ENCODE measurements around the gene ARMH3. TPM values are rescaled to one million over a fixed set of nuclear protein-coding genes. Genes with fewer than 3 reads are reported as not detected.
A peak's percentile ranks its signal among the peaks of the same experiment; 100 is the strongest.

The ARMH3 gene
- total RNA-seq, 3 donors from 2014 or later: 18.4 to 27.4 (median 22.4) TPM

DNA sequence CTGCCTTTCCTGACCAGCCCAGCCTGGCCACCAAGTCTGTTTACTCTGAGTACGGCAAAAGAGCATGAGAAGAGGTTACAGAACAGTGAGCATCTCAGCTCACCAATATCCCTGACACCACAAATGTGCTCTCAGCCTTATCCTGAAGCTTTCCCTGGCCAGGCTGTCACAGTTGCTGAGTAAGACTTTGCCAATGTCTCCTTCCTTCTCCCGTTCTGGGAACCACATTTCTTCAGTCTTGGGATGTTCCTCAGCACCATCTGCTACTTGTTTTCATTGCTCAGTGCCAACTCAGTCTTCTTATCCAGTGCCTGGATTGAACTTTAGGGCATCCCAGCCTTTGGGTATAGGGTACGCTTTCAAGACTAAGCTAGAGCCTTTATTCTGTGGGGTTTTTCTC is 205.2 kb downstream of the ARMH3 start:
- TF ChIP-seq, protein P1, sequence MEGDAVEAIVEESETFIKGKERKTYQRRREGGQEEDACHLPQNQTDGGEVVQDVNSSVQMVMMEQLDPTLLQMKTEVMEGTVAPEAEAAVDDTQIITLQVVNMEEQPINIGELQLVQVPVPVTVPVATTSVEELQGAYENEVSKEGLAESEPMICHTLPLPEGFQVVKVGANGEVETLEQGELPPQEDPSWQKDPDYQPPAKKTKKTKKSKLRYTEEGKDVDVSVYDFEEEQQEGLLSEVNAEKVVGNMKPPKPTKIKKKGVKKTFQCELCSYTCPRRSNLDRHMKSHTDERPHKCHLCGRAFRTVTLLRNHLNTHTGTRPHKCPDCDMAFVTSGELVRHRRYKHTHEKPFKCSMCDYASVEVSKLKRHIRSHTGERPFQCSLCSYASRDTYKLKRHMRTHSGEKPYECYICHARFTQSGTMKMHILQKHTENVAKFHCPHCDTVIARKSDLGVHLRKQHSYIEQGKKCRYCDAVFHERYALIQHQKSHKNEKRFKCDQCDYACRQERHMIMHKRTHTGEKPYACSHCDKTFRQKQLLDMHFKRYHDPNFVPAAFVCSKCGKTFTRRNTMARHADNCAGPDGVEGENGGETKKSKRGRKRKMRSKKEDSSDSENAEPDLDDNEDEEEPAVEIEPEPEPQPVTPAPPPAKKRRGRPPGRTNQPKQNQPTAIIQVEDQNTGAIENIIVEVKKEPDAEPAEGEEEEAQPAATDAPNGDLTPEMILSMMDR (IDR thresholded peaks at IDR 0.05): no peak
- TF ChIP-seq POLR2AphosphoS5 (IDR thresholded peaks at IDR 0.05) (no peak), POLR2A (IDR thresholded peaks at IDR 0.05) (no peak)
- Histone ChIP-seq H3K4me1 (no peaks in the 10 kb centered on the region), H3K4me3 (no peak overlapping the region), H3K36me3 (no peaks in the 10 kb centered on the region), H3K27ac (no peak overlapping the region), H3K27me3 (no peaks in the 10 kb centered on the region), H3K9me3 (no peaks in the 10 kb centered on the region)
- intact Hi-C loops (cut with DNase I; ENCODE audit: low total_unique reads): no loop called here
- no peak for DNase-seq (ENCODE audit: low spot score in 2 of 2)

DNA sequence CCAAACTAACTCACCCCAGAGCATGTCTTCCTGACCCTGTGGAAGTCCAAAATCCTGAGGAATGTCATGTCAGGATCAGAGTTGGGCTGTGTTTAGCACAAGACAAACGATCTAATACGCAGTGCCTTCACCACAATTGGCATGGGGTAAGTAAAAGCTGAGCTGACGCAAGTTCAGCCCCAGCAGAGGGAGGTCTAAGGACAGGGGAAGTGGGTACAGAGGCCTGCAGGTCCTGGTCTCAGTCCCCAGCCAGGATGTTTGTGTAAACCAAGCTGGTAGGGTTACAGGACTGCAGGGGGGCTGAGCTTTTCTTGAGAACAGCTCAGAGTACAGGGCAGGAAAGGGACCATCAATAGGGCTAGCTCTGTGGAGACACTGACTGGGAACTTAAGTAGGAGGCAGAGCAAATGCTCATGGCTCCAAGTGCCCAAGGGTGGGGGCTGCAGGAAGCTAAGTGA is 207.1 kb downstream of the ARMH3 start:
- intact Hi-C loops (cut with DNase I; ENCODE audit: low total_unique reads): no loop called here
- no peak for TF ChIP-seq POLR2AphosphoS5 (IDR thresholded peaks at IDR 0.05)
- TF ChIP-seq, protein P1 (IDR thresholded peaks at IDR 0.05): no peak
- TF ChIP-seq POLR2A (IDR thresholded peaks at IDR 0.05): no peak
- no peak overlapping the region for H3K27ac ChIP-seq
- H3K36me3 ChIP-seq: no peaks in the 10 kb centered on the region
- H3K27me3 ChIP-seq: no peaks in the 10 kb centered on the region
- H3K4me3 ChIP-seq: no peak overlapping the region
- no peak for DNase-seq (ENCODE audit: low spot score in 2 of 2)
- no peaks in the 10 kb centered on the region for H3K9me3 ChIP-seq
- no peaks in the 10 kb centered on the region for H3K4me1 ChIP-seq

DNA sequence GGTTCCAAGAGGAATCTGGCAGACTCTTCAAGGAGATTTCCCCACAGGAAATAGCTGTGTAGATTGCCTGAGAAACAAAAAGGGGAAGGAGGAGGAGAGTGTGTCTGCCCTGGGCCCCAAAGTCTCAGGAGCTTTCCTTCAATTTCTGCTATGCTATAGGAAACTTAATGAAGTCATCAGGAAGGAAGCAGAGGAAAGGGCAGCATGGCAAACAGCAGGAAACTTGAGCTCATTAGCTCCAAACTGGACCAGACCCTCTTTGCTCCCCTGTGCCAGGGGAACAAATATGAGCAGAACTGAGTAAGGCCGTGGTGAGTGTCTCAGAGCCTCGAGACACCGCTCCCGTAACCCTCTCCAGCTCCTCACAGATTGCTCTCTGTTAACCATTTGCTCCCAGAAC is 207.6 kb downstream of the ARMH3 start:
- no peak for TF ChIP-seq POLR2AphosphoS5 (IDR thresholded peaks at IDR 0.05)
- TF ChIP-seq, protein P1 (IDR thresholded peaks at IDR 0.05): no peak
- TF ChIP-seq POLR2A (IDR thresholded peaks at IDR 0.05): no peak
- Histone ChIP-seq H3K4me1 (no peaks in the 10 kb centered on the region), H3K27ac (no peak overlapping the region), H3K4me3 (no peak overlapping the region), H3K9me3 (no peaks in the 10 kb centered on the region), H3K27me3 (no peaks in the 10 kb centered on the region), H3K36me3 (no peaks in the 10 kb centered on the region)
- intact Hi-C loops (cut with DNase I; ENCODE audit: low total_unique reads): no loop called here
- no peak for DNase-seq (ENCODE audit: low spot score in 2 of 2)

DNA sequence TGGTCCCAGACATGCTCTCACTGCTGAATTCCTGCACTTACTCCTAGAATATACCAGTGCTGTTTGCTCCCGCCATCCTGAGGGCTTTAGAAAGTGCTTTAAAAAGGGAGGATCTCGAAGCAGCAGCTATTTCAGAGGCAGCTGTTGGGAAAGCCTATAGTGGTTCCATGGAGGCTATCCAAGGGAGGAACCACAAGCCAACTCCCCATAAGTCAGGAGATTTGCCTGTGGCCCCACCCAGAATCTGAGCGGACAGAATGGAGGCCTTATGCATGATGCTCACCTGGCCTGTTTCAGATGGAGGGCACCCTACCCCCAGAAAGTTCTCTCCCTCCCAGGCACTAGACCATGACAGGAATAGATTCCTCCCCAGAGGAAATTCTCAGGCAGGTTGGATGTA is 210.1 kb downstream of the ARMH3 start:
- Histone ChIP-seq H3K27me3 (no peaks in the 10 kb centered on the region), H3K9me3 (no peaks in the 10 kb centered on the region), H3K36me3 (no peaks in the 10 kb centered on the region), H3K4me3 (no peak overlapping the region), H3K27ac (no peak overlapping the region), H3K4me1 (peaks cover 0 to under 1% of the 10 kb centered on the region in 2 donors)
- no peak for DNase-seq (ENCODE audit: low spot score in 2 of 2)
- TF ChIP-seq, protein P1 (IDR thresholded peaks at IDR 0.05): no peak
- TF ChIP-seq POLR2AphosphoS5 (IDR thresholded peaks at IDR 0.05): no peak
- TF ChIP-seq POLR2A (IDR thresholded peaks at IDR 0.05): no peak
- intact Hi-C loops (cut with DNase I; ENCODE audit: low total_unique reads): no loop called here

DNA sequence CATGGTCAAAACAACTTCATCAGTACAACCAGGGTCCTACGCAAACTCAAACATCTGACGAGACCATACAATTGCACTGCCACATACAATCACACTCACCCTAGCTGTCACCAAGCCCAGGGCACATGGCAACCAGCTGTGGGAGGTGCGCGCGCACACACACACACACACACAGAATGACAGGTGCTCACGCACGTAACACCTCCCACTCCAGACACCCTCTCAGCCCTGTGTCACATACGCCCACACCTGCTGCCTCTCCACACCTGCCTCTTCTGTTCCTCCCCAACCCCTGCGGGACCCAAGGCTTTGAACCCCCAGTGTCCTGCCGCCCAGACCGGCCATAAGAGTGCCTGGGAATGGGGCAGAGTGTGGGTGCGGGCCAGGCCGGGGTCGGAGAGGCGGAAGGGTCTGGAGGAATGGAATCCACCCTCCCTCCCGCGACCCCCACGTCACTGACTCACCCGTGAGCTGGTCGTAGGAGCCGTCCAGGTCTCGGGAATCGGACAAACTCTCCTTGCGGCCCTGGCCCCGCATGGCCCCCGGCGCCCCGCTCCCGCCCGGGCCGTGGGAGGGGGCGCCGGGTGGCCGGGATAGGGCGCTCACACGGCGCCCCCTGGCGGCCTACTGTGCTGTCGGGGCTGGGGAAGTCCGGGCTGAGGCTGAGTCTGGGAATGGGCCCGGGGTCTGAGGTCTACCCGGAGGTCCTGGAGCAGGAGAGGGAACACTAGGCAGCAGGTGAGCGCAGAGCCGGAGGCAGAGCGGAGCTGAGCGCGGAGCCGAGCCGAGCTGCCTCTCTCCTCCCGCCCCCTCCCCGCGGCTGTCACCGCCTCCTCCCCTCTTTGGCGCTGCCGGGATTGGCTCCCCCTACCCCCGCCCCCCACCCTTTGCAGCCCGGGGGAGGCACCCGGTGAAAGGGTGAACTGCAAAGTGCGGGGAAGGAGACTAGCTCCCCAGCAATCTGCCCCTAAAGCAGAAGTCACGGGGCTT is 212.6 kb downstream of the ARMH3 start, which contains the start of gene KCNIP2:
TSS of gene KCNIP2 (minus strand) at position 769 of the 990 bp plus-strand sequence. CDS start at position 537, 232 bp downstream.
- no peaks in the 10 kb centered on the region for H3K27me3 ChIP-seq
- intact Hi-C loops (cut with DNase I; ENCODE audit: low total_unique reads): no loop called here
- TF ChIP-seq POLR2AphosphoS5 (IDR thresholded peaks at IDR 0.05): no peak
- TF ChIP-seq, protein P1 (IDR thresholded peaks at IDR 0.05): peak in 1 of 3 donors; percentile 9
- H3K4me1 ChIP-seq: peaks cover 0 to 14% of the 10 kb centered on the region in 2 donors
- H3K9me3 ChIP-seq: no peaks in the 10 kb centered on the region
- peak within 1 kb of the TSS; percentile 5 to 47 (median 13) for H3K4me3 ChIP-seq
- no peaks in the 10 kb centered on the region for H3K36me3 ChIP-seq
- H3K27ac ChIP-seq: no peak within 1 kb of the TSS
- no peak for DNase-seq (ENCODE audit: low spot score in 2 of 2)

Measured in breast epithelium (tissue), 4 donors.